ENCODE data around the gene HMGN4.

GRCh38 chr6:26502165-26502564 is 36.0 kb upstream of the HMGN4 start:
- TF ChIP-seq CTCF (IDR thresholded peaks at IDR 0.05; ENCODE audit: insufficient read depth, low read depth, low read length) = no peak
- no peak for TF ChIP-seq EZH2 (IDR thresholded peaks at IDR 0.05; ENCODE audit: insufficient read depth, low read length)
